K562 (cell line): Measurements from ENCODE around the gene SLC25A40. TPM values are rescaled to one million over a fixed set of nuclear protein-coding genes. Genes with fewer than 3 reads are reported as not detected.

Experiments used
- BHLHE40 ChIP-seq: IDR thresholded peaks from 2 replicates; pipeline ENCODE4 v1.6.1; 2011; ENCODE audit warnings: low read length, improper control_type of control experiment
- CREB1 ChIP-seq, 2 experiments: sonication (generic) in 1 of 2; formaldehyde crosslinking in 1 of 2; IDR thresholded peaks; 2 replicates each; pipeline versions ENCODE4 v1.6.1 to v1.8.0; 2012 to 2022; ENCODE audit warnings: inconsistent platforms in 1 of 2, mild to moderate bottlenecking in 1 of 2, missing genetic modification reagents in 1 of 2, moderate library complexity in 1 of 2
- DPF2 ChIP-seq: fragments of 450-650 bp; IDR thresholded peaks from 2 replicates; pipeline ENCODE4 v1.6.1; 2016
- EGR1 ChIP-seq: fragments of 450-650 bp; conservative IDR thresholded peaks from 2 replicates; pipeline ENCODE4 v1.6.1; 2017; ENCODE audit warnings: mild to moderate bottlenecking
- EP300 ChIP-seq: IDR thresholded peaks from 2 replicates; pipeline ENCODE4 v1.6.1; 2012; ENCODE audit warnings: low read length, improper control_type of control experiment
- FIP1L1 ChIP-seq: fragments of 200-400 bp; formaldehyde crosslinking; IDR thresholded peaks from 2 replicates; pipeline ENCODE4 v1.6.1; 2018; ENCODE audit warnings: mild to moderate bottlenecking, low read depth, low read length; ENCODE audit not compliant: poor library complexity, severe bottlenecking
- FOXK2 ChIP-seq, 2 experiments: fragments of 450-650 bp; IDR thresholded peaks in 1 of 2; conservative IDR thresholded peaks in 1 of 2; 2 replicates each; pipeline ENCODE4 v1.6.1; 2016; ENCODE audit warnings: low read depth in 2 of 2, mild to moderate bottlenecking in 1 of 2
- HDAC1 ChIP-seq, 2 experiments: fragments of 450-650 bp; IDR thresholded peaks; 2 replicates each; pipeline ENCODE4 v1.6.1; 2016 to 2017; ENCODE audit warnings: inconsistent platforms in 1 of 2, mild to moderate bottlenecking in 1 of 2, moderate library complexity in 1 of 2
- MYC ChIP-seq, 2 experiments: fragments of 250-450 bp in 1 of 2; sonication (Bioruptor Pico) in 1 of 2; IDR thresholded peaks; 2 replicates each; pipeline versions ENCODE4 v1.5.1 to v1.6.1; 2012 to 2021; ENCODE audit warnings: low read depth in 2 of 2, borderline replicate concordance in 1 of 2, improper control_type of control experiment in 1 of 2, low read length in 1 of 2, mild to moderate bottlenecking in 1 of 2, moderate library complexity in 1 of 2
- NCOA4 ChIP-seq: fragments of 450-650 bp; IDR thresholded peaks from 2 replicates; pipeline ENCODE4 v1.6.1; 2018; ENCODE audit warnings: mild to moderate bottlenecking; ENCODE audit not compliant: partially characterized antibody
- NFXL1 ChIP-seq: fragments of 450-650 bp; formaldehyde crosslinking; IDR thresholded peaks from 2 replicates; pipeline ENCODE4 v1.4.0; 2021; ENCODE audit warnings: mild to moderate bottlenecking
- PYGO2 ChIP-seq: fragments of 450-650 bp; IDR thresholded peaks from 2 replicates; pipeline ENCODE4 v1.6.1; 2016; ENCODE audit warnings: mild to moderate bottlenecking, missing genetic modification characterization, moderate library complexity, missing compliant biosample characterization
- RNF2 ChIP-seq: sonication (generic); IDR thresholded peaks from 2 replicates; pipeline ENCODE4 v1.6.1; 2016
- SLC30A9 ChIP-seq: fragments of 250-450 bp; sonication (Bioruptor Pico); IDR thresholded peaks from 2 replicates; pipeline ENCODE4 v1.8.0; 2022; ENCODE audit warnings: mild to moderate bottlenecking, moderate library complexity
- SMARCA5 ChIP-seq: fragments of 450-650 bp; IDR thresholded peaks from 2 replicates; pipeline ENCODE4 v1.6.1; 2016
- SRF ChIP-seq, 2 experiments: fragments of 250-450, 450-650 bp in 1 of 2; sonication (Bioruptor Pico) in 1 of 2; sonication (generic) in 1 of 2; formaldehyde crosslinking; IDR thresholded peaks; 2 replicates each; pipeline versions ENCODE4 v1.5.0 to v1.5.1; 2020 to 2022; ENCODE audit warnings: mild to moderate bottlenecking in 1 of 2, missing genetic modification reagents in 1 of 2
- YY1 ChIP-seq, 3 experiments: IDR thresholded peaks; 2 replicates each; pipeline ENCODE4 v1.6.1; 2011; ENCODE audit warnings: low read length in 2 of 3, mild to moderate bottlenecking in 2 of 3, moderate library complexity in 2 of 3, borderline replicate concordance in 1 of 3, control low read depth in 1 of 3, low read depth in 1 of 3; ENCODE audit not compliant: insufficient read depth in 3 of 3, insufficient replicate concordance in 2 of 3, control insufficient read depth in 1 of 3, insufficient read length in 1 of 3; ENCODE audit errors: extremely low read depth in 1 of 3
- polyA plus RNA-seq, 8 experiments: library from polyadenylated mRNA; depleted of rRNA in 4 of 8; stranded (reverse) in 5 of 8; unstranded in 3 of 8; fragments of >200 nt; fragmentation: Nextera tagmentation in 2 of 8; fragmentation: Illumina TruSeq in 1 of 8; extraction: Ambion mirVana in 2 of 8; extraction: Trizol in 1 of 8; gene quantifications; 2 replicates each; pipeline versions ENCODE4 v1.2.1 to v1.2.3, GENCODE V29; 2011 to 2014; ENCODE audit warnings: inconsistent platforms in 1 of 8, missing spikeins in 1 of 8
- total RNA-seq, 7 experiments: library from RNA; depleted of rRNA in 6 of 7; stranded (reverse); fragments of >200 nt in 6 of 7; fragmentation: Illumina TruSeq in 2 of 7; extraction: Trizol in 2 of 7; gene quantifications; 2 replicates each; pipeline versions ENCODE4 v1.2.1 to v1.2.3, GENCODE V29; 2011 to 2021; ENCODE audit warnings: low replicate concordance in 1 of 7
- TF ChIP-seq, protein P1 (sequence below): conservative IDR thresholded peaks from 2 replicates; pipeline ENCODE4 v1.6.1; 2011; ENCODE audit warnings: low read depth, mild to moderate bottlenecking, low read length; ENCODE audit not compliant: control insufficient read depth
- TF ChIP-seq, protein P2 (sequence below): fragments of 450-650 bp; IDR thresholded peaks from 2 replicates; pipeline ENCODE4 v1.6.1; 2016; ENCODE audit warnings: low read depth, mild to moderate bottlenecking, moderate library complexity
- TF ChIP-seq, protein P3 (sequence below): fragments of 250-450 bp; sonication (Bioruptor Pico); IDR thresholded peaks from 2 replicates; pipeline ENCODE4 v1.4.0; 2020; ENCODE audit warnings: borderline replicate concordance
- TF ChIP-seq, protein P4 (sequence below): fragments of 250-450 bp; sonication (Bioruptor Pico); IDR thresholded peaks from 2 replicates; pipeline ENCODE4 v1.5.0; 2021
- TF ChIP-seq, protein P5 (sequence below): sonication (generic); formaldehyde crosslinking; IDR thresholded peaks from 2 replicates; pipeline ENCODE4 v1.5.0; 2020; ENCODE audit warnings: missing genetic modification reagents

SLC25A40 gene
- total and polyA plus RNA-seq, 9 of the 15 experiments (the other 6 are each of a cell fraction or from before 2014, with no cell fraction given) = 6.7 to 44.0 (median 26.5) TPM

- TF ChIP-seq, protein P1, sequence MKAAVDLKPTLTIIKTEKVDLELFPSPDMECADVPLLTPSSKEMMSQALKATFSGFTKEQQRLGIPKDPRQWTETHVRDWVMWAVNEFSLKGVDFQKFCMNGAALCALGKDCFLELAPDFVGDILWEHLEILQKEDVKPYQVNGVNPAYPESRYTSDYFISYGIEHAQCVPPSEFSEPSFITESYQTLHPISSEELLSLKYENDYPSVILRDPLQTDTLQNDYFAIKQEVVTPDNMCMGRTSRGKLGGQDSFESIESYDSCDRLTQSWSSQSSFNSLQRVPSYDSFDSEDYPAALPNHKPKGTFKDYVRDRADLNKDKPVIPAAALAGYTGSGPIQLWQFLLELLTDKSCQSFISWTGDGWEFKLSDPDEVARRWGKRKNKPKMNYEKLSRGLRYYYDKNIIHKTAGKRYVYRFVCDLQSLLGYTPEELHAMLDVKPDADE = peak; percentile 92; the same call in 1 of the 2 replicates
- TF ChIP-seq, protein P2, sequence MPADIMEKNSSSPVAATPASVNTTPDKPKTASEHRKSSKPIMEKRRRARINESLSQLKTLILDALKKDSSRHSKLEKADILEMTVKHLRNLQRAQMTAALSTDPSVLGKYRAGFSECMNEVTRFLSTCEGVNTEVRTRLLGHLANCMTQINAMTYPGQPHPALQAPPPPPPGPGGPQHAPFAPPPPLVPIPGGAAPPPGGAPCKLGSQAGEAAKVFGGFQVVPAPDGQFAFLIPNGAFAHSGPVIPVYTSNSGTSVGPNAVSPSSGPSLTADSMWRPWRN = no peak
- TF ChIP-seq CREB1 (IDR thresholded peaks at IDR 0.05) (peak; percentile 90), CREB1 (CRISPR knock-in tag; IDR thresholded peaks at IDR 0.05) (peak; percentile 82), YY1 (IDR thresholded peaks at IDR 0.05; ENCODE audit: borderline replicate concordance in 1 of 3, control insufficient read depth in 1 of 3, extremely low read depth in 1 of 3, insufficient read depth in 3 of 3, insufficient read length in 1 of 3, insufficient replicate concordance in 2 of 3, low read depth in 1 of 3, low read length in 2 of 3) (peak in 2 of 3 experiments; percentile 63 to 67), FOXK2 (conservative IDR thresholded peaks at IDR 0.05 in 1 of 2, IDR thresholded peaks at IDR 0.05 in 1 of 2; ENCODE audit: low read depth in 2 of 2) (peak; percentile 7 to 37; a peak in 2 of 4 replicates), BHLHE40 (peak; percentile 96), DPF2 (no peak), NFXL1 (CRISPR knock-in tag) (no peak), RNF2 (peak; percentile 73), SLC30A9 (CRISPR knock-in tag) (no peak), NCOA4 (no peak), FIP1L1 (no peak), HDAC1 (IDR thresholded peaks at IDR 0.05) (peak in 1 of 2 experiments; percentile 52; a peak in 2 of 4 replicates), SRF (CRISPR knock-in tag; IDR thresholded peaks at IDR 0.05) (no peak), EGR1 (peak; percentile 81), MYC (IDR thresholded peaks at IDR 0.05; ENCODE audit: low read depth, low read length) (peak; percentile 97), MYC (CRISPR knock-in tag; IDR thresholded peaks at IDR 0.05; ENCODE audit: borderline replicate concordance, low read depth) (peak; percentile 88; the same call in 1 of the 2 replicates), EP300 (peak; percentile 57; the same call in 1 of the 2 replicates), SMARCA5 (no peak), PYGO2 (tag) (no peak)
- TF ChIP-seq, protein P3, sequence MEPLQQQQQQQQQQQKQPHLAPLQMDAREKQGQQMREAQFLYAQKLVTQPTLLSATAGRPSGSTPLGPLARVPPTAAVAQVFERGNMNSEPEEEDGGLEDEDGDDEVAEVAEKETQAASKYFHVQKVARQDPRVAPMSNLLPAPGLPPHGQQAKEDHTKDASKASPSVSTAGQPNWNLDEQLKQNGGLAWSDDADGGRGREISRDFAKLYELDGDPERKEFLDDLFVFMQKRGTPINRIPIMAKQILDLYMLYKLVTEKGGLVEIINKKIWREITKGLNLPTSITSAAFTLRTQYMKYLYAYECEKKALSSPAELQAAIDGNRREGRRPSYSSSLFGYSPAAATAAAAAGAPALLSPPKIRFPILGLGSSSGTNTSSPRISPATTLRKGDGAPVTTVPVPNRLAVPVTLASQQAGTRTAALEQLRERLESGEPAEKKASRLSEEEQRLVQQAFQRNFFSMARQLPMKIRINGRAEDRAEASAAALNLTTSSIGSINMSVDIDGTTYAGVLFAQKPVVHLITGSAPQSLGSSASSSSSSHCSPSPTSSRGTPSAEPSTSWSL (CRISPR knock-in tag) = no peak
- TF ChIP-seq, protein P4, sequence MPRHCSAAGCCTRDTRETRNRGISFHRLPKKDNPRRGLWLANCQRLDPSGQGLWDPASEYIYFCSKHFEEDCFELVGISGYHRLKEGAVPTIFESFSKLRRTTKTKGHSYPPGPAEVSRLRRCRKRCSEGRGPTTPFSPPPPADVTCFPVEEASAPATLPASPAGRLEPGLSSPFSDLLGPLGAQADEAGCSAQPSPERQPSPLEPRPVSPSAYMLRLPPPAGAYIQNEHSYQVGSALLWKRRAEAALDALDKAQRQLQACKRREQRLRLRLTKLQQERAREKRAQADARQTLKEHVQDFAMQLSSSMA = no peak
- TF ChIP-seq, protein P5, sequence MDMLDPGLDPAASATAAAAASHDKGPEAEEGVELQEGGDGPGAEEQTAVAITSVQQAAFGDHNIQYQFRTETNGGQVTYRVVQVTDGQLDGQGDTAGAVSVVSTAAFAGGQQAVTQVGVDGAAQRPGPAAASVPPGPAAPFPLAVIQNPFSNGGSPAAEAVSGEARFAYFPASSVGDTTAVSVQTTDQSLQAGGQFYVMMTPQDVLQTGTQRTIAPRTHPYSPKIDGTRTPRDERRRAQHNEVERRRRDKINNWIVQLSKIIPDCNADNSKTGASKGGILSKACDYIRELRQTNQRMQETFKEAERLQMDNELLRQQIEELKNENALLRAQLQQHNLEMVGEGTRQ = peak; percentile 72
Observed at GRCh38 chr7:87876040-87876868, at the start of gene SLC25A40, which contains the start of gene DBF4 (continued).
